Thyroid gland (tissue), 4 donors: Measurements from ENCODE around the gene NATD1. TPM values are rescaled to one million over a fixed set of nuclear protein-coding genes. Genes with fewer than 3 reads are reported as not detected.

ENCODE experiments used
- DNase-seq, 2 donors: peaks; one replicate each; pipeline ENCODE4 v3.0.0-alpha.2; 2019
- H3K27ac ChIP-seq, 3 donors: fragments of 200-600 bp; sonication (generic); 1 replicate in 2 of 3; 2 replicates in 1 of 3; pipeline ENCODE4 v1.5.1; 2016 to 2019; ENCODE audit warnings: mild to moderate bottlenecking in 1 of 3, moderate library complexity in 1 of 3
- H3K27me3 ChIP-seq: fragments of 200-600 bp; sonication (generic); one replicate; pipeline ENCODE4 v1.5.1; 2019
- H3K36me3 ChIP-seq, 2 donors: fragments of 200-600 bp; sonication (generic); one replicate each; pipeline ENCODE4 v1.5.1; 2016 to 2019
- H3K4me1 ChIP-seq, 2 donors: fragments of 200-600 bp; sonication (generic); one replicate each; pipeline ENCODE4 v1.5.1; 2017 to 2019
- H3K4me3 ChIP-seq, 3 donors: fragments of 200-600 bp; sonication (generic); replicated peaks in 1 of 3; 1 replicate in 2 of 3; 2 replicates in 1 of 3; pipeline ENCODE4 v1.5.1; 2016; ENCODE audit warnings: mild to moderate bottlenecking in 1 of 3
- H3K9me3 ChIP-seq: fragments of 200-600 bp; sonication (generic); one replicate; pipeline ENCODE4 v1.5.1; 2017
- POLR2A ChIP-seq, 2 donors: fragments of 450-650 bp; IDR thresholded peaks; one replicate each; pipeline ENCODE4 v1.6.1; 2017; ENCODE audit warnings: antibody characterized with exemption in 2 of 2, mild to moderate bottlenecking in 2 of 2, moderate library complexity in 1 of 2
- WGBS, 2 donors: methylation state at CpG; one replicate each; pipeline ENCODE4 v1.1.5; 2017; 5-methylcytosine and 5-hydroxymethylcytosine counted together
- intact Hi-C: fragments of 100-400 bp; cut with DNase I; formaldehyde crosslinking; loops from one replicate; pipeline ENCODE4 v1.15.1; 2023
- total RNA-seq, 4 donors: library from RNA; depleted of rRNA; stranded (reverse); fragments of >200 nt; gene quantifications; one replicate each; pipeline ENCODE4 v1.2.3, GENCODE V29; 2016
- TF ChIP-seq, protein P1 (sequence below), 6 experiments: fragments of 200-600 bp in 3 of 6; fragments of 450-650 bp in 3 of 6; sonication (generic) in 3 of 6; IDR thresholded peaks; one replicate each; pipeline ENCODE4 v1.5.1; 2016 to 2019; ENCODE audit warnings: antibody characterized with exemption in 6 of 6, mild to moderate bottlenecking in 2 of 6, inconsistent platforms in 1 of 6, moderate library complexity in 1 of 6

NATD1 gene
- total RNA-seq, 4 donors from 2014 or later, result 18.6 to 34.1 (median 21.2) TPM

DNA sequence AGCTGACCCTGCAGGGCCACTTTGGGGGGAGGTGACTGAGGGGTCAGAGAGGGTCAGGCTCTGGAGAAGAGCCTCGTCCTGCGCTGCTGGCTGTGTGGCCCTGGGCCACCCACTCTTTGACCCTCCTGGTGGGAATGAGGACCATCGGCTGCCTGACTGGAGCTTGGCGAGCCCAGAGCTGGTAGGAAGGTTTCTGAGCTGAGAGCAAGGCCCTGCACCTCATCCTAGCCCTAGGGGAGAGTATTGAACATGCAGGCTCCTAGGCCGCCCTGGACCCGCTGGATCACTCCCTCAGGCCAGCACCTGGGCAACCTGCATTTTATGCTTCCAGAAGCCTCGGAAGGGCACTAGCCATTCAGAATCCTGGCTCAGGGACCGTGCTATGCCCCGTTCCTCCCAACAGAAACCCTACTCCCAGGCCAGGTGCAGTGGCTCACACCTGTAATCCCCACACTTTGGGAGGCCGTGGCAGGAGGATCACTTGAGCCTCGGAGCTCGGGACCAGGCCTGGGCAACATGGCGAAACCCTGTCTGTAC is 45.8 kb upstream of the NATD1 start:
- peaks cover 0 to 10% of the 10 kb centered on the region in 2 donors for H3K4me1 ChIP-seq
- H3K36me3 ChIP-seq, result peaks cover 47 to 49% of the 10 kb centered on the region in 2 donors
- intact Hi-C loops, result no loop called here
- TF ChIP-seq POLR2A (IDR thresholded peaks at IDR 0.05), result no peak
- TF ChIP-seq, protein P1, sequence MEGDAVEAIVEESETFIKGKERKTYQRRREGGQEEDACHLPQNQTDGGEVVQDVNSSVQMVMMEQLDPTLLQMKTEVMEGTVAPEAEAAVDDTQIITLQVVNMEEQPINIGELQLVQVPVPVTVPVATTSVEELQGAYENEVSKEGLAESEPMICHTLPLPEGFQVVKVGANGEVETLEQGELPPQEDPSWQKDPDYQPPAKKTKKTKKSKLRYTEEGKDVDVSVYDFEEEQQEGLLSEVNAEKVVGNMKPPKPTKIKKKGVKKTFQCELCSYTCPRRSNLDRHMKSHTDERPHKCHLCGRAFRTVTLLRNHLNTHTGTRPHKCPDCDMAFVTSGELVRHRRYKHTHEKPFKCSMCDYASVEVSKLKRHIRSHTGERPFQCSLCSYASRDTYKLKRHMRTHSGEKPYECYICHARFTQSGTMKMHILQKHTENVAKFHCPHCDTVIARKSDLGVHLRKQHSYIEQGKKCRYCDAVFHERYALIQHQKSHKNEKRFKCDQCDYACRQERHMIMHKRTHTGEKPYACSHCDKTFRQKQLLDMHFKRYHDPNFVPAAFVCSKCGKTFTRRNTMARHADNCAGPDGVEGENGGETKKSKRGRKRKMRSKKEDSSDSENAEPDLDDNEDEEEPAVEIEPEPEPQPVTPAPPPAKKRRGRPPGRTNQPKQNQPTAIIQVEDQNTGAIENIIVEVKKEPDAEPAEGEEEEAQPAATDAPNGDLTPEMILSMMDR (IDR thresholded peaks at IDR 0.05), result no peak
- no peaks in the 10 kb centered on the region for H3K27me3 ChIP-seq
- no peak for DNase-seq
- no peak overlapping the region for H3K27ac ChIP-seq
- no peak overlapping the region for H3K4me3 ChIP-seq
- no peaks in the 10 kb centered on the region for H3K9me3 ChIP-seq
- WGBS, 2 donors, result 54 to 64% methylated on average over 13 of the region's 13 CpGs

DNA sequence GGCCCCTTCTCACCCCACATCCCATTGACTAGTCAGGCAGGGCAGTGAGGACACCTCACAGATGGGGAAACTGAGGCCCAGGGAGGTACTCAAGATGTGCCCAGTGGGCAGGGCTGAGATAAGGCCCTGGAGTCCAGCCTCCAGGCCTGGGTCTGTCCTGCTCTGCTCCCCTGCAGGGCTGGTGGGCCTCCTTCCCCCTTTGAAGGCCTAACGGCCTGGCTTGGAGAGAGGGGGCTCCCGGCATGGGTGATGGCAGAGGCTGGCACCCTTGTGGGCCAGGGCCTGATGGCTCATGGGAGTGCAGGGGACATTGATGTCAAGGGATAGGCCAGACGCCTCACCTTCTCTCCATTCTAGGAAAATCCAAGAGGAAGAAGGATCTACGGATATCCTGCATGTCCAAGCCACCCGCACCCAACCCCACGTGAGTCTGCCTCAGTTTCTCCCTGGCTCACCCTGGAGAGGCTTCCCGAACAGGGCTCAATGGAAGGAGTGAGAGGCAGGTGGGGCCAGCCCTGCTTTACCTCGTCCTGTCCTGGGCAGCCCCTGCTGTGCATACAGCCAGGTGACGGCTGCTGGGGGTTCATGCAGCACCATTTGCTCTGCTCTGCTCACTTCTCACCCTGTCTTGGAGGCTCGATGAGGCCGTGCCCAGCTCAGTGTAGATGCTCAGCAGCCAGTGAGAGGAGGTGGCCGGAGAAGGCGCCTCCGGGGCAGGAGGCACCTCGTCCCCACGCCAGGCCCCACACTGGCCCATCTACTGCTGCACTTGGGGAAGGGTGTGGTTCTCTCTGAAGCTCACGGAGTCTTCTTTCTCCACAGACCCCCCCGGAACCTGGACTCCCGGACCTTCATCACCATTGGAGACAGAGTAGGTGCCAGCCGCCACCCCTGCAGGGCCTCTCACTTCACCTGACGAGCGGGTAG is 45.1 kb upstream of the NATD1 start:
- Histone ChIP-seq H3K27ac (no peak overlapping the region), H3K4me3 (no peak overlapping the region), H3K9me3 (no peaks in the 10 kb centered on the region), H3K27me3 (no peaks in the 10 kb centered on the region), H3K36me3 (peaks cover 41 to 43% of the 10 kb centered on the region in 2 donors), H3K4me1 (peaks cover 0 to 10% of the 10 kb centered on the region in 2 donors)
- no peak for DNase-seq
- WGBS, 2 donors, result 76 to 81% methylated on average over 21 to 22 of the region's 22 CpGs
- intact Hi-C loops, result no loop called here
- TF ChIP-seq, protein P1 (IDR thresholded peaks at IDR 0.05), result no peak
- no peak for TF ChIP-seq POLR2A (IDR thresholded peaks at IDR 0.05)

DNA sequence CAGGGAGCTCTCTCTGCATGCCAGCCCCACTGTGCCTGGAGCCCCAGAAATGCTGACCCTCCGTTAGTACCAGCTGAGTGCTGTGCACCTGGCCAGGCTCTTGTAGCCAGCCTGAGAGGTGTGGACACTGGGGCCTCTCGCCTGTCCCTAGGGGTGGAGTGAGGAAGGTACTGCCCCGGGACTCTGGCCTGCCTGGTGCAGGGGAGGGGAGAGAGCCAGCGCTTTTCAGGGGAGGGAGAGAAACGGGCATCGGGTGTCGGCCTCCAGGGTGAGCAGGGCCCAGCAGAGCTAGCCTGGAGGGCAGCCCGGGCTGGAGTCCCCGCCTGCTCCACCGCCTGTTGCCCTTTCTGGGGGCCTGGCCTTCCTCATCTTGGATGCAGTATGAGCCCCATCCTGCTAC is 44.4 kb upstream of the NATD1 start:
- peaks cover 34 to 36% of the 10 kb centered on the region in 2 donors for H3K36me3 ChIP-seq
- no peak for DNase-seq

DNA sequence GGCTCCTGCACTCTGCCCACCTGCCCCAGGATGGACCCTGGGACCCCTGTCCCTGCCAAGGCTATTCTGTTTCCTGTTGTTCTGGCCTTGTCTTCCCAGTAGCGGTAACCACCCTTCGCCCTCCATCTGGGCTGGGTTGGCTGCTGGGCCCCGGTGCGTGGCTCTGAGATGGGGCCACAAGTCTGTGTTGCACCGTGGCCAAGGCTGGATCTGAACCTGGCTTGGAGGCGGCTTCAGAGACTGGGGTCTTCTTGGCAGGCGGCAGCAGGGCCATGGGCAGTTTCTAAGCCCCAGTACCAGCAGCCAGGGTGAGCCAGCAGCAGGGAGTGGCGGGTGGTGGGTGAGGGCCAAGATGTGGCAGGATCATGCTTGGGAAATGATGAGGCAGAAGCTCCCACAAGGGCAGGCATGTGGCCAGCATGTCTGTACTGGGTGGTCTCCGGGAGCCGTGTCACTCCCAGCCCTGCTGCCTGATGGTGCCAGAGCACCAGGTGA is 43.9 kb upstream of the NATD1 start:
- peaks cover 30% of the 10 kb centered on the region in 2 donors for H3K36me3 ChIP-seq
- H3K27ac ChIP-seq, result no peak overlapping the region
- H3K4me3 ChIP-seq, result no peak overlapping the region
- H3K4me1 ChIP-seq, result peaks cover 0 to 10% of the 10 kb centered on the region in 2 donors
- TF ChIP-seq, protein P1 (IDR thresholded peaks at IDR 0.05), result no peak
- no peak for TF ChIP-seq POLR2A (IDR thresholded peaks at IDR 0.05)
- intact Hi-C loops, result no loop called here
- no peaks in the 10 kb centered on the region for H3K27me3 ChIP-seq
- no peak for DNase-seq
- 74% methylated on average over 10 of the region's 10 CpGs for WGBS, 2 donors
- no peaks in the 10 kb centered on the region for H3K9me3 ChIP-seq

More for the DNA sequence above, 44.4 kb upstream of the NATD1 start:
- H3K4me1 ChIP-seq, result peaks cover 0 to 10% of the 10 kb centered on the region in 2 donors
- TF ChIP-seq, protein P1 (IDR thresholded peaks at IDR 0.05), result no peak
- no peak for TF ChIP-seq POLR2A (IDR thresholded peaks at IDR 0.05)
- WGBS, 2 donors, result 62 to 66% methylated on average over 8 to 10 of the region's 10 CpGs
- no peaks in the 10 kb centered on the region for H3K9me3 ChIP-seq
- intact Hi-C loops, result no loop called here
- no peaks in the 10 kb centered on the region for H3K27me3 ChIP-seq
- H3K27ac ChIP-seq, result no peak overlapping the region
- no peak overlapping the region for H3K4me3 ChIP-seq
